GM19023 (cell line): ENCODE data around the gene TMEM190.
"Not testable (repeated sequence)": the region's sequence is repeated elsewhere in the genome, so short reads cannot be mapped to it uniquely, and the experiment has no call there.

ENCODE experiments used
- ATAC-seq: cut with Tn5 transposase; IDR thresholded peaks from one replicate; pipeline ENCODE4 v1.9.1; 2021; ENCODE audit warnings: mild to moderate bottlenecking, moderate library complexity; ENCODE audit not compliant: unreplicated experiment

Gene TMEM190

GRCh38 chr19:55389386-55390317, 13.0 kb downstream of the TMEM190 start:
- ATAC-seq = no peak

DNA sequence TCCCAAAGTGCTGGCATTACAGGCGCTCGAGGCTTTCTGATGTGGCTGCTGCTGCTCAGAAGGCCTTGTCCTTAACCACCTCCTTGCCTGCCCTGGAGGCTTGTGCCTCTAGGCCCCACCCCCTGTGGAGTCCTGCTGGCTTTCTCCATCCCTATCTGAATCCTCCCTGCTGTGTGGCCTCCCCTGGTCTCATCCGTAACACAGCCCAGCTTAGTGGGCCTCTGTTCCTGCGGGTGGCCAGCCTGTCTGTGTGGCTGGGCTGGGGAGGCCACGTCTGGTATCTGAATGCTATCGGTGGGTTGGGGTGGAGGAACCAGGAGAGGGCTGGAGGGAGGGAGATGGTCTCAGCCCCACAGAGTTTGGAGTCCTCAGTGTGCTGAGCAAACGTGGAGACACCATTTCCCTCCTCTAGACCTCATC, 13.8 kb downstream of the TMEM190 start:
- ATAC-seq = no peak

DNA sequence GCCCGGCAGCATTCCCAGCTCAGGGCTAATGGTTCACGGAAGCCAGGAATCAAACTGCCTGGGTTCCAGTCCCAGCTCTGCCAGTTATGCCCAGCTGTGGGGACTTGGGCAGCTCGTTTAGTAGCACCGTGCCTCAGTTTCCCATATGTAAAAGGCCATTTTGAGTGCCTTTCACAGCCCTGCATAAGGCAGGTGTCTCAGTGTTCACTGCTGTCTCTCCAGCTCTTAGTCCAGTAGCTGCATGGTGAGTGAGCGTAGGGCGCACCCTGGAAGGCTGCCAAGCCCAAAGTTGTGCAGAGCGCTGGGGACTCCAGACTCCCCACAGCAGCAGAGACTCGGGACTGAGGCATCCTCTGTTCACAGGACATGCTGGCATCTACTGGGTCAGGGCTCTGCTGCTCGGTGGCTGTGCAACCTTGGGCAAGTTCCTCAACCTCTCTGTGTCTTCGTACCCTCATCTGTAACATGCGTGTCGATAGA, 14.6 kb downstream of the TMEM190 start:
- ATAC-seq = no peak

GRCh38 chr19:55391702-55392615, 15.3 kb downstream of the TMEM190 start:
- ATAC-seq = no peak

DNA sequence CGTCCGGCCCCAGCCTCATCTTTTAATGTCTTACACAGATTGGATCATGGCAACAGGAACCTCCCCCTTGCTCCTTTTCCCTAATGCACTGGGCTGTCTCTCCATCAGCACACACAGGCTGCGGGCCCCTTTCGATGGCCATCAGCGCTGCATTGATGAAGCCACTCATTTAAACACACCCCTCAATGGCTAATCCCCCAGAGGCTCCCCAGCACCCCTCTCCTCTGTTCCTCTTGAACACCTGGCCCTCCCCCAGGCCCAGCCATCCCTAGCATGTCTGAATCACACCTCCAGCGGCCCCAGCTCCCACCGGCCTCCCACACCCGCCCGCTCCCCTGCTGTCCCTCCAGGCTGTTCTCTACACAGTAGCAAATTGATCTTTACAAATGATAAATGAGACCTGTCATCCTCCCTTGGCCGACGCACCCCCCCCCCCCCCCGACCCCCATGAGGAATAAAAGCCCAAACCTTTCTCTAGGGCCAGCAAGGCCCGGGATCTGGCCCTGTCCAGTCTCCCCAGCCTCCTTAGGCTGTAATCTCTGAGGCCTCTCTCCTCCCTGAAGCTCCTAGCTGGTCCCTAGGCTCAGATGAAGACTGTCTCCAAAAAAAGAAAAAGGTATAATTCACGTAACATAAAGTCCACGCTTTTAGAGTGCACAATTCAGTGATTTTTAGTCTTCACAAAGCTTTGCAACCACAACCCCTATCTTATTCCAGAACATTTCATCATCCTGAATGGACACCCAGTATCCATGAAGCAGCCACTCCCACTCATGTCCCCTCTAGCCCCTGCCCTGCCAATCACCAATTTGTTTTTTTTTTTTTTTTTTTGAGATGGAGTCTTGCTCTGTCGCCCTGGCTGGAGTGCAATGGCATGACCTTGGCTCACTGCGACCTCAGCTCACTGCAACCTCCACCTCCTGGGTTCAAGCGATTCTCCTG, 16.5 kb downstream of the TMEM190 start:
- ATAC-seq = no peak

GRCh38 chr19:55398200-55398925, 21.7 kb downstream of the TMEM190 start:
- ATAC-seq = no peak

GRCh38 chr19:55400281-55401087, 23.9 kb downstream of the TMEM190 start:
- no peak for ATAC-seq

- not testable (repeated sequence) for ATAC-seq
Observed at GRCh38 chr19:55401390-55401789, 24.8 kb downstream of the TMEM190 start.

DNA sequence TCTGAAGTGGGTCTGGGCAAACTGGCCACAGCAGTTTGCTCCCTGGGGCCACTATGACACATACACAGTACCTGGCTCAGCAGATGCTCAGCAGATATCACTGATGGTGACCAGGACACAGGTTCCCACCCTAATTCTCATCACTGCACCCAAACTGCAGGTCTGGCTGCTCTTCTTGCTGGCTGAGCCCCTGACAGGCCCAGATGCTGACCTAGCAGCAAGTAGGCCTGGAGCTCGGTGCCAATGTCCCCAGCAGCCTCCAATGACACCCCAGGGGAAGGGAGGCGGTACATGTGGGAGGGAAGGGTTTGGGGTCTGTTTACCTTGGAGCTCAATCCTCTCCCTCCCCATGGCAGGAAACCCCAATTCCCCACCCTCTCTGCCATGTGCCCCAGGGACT, 25.9 kb downstream of the TMEM190 start:
- no peak for ATAC-seq

DNA sequence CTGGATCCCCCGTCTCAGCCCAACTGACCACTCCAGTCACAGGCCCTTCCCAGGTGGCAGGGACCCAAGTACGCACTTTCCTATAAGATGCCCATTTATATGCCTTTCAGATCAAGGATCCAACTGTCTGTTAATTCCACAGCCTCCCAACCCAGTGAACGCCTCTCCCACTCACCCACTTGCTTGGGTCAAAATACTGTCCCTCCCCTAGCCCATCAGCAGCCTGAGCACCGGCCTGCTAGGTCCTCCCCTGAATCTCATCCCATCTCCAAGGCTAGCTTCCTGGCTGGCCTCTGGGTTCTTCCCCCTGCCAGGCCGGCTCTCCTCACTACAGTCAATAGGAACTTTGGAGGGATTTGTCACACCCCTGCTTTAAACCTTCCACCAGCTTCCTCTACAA, 29.0 kb downstream of the TMEM190 start:
- ATAC-seq = no peak

GRCh38 chr19:55406091-55406825, 29.6 kb downstream of the TMEM190 start:
- no peak for ATAC-seq

GRCh38 chr19:55406826-55407549, 30.4 kb downstream of the TMEM190 start:
- no peak for ATAC-seq

- peak; percentile 18 for ATAC-seq
Observed at GRCh38 chr19:55407550-55407799, 30.8 kb downstream of the TMEM190 start, which contains the start of gene UBE2S. Gene UBE2S, minus strand, starts transcription at chr19:55407788. Its CDS starts 199 bp downstream, at chr19:55407589.

- ATAC-seq = peak; percentile 85
Observed at GRCh38 chr19:55407800-55408532, 31.3 kb downstream of the TMEM190 start.

DNA sequence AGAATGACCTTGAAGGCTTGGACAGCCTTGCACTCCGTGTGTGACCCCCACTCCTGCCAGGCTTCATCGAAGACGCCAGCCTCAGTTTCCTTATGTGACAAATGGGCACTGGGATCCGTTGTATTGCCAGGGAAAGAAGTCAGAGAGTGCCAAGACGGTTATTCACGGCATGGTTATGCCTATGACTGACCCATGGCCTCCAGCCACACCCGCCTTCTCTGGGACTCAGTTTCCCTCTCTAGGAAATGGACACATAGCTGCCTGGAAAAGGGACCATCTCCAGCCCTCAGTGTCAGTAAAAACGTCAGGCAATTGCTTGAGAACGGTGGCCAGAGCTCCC, 31.9 kb downstream of the TMEM190 start:
- no peak for ATAC-seq

- ATAC-seq = not testable (repeated sequence)
Observed at GRCh38 chr19:55409179-55409578, 32.6 kb downstream of the TMEM190 start.

GRCh38 chr19:55410168-55410567, 33.5 kb downstream of the TMEM190 start:
- no peak for ATAC-seq
